Heart left ventricle (tissue), 16 donors: Measurements from ENCODE around the gene PPM1L. TPM values are rescaled to one million over a fixed set of nuclear protein-coding genes. Genes with fewer than 3 reads are reported as not detected.

Experiments used
- ATAC-seq, 4 donors: fragments of 200-7000 bp; cut with Tn5 transposase; one replicate each; pipeline ENCODE4 v1.9.1; 2020 to 2022; ENCODE audit warnings: moderate library complexity in 4 of 4, mild to moderate bottlenecking in 3 of 4, moderate number of reproducible peaks in 1 of 4
- DNase-seq, 5 donors: peaks; one replicate each; pipeline ENCODE4 v3.0.0-alpha.2; 2020
- H3K27ac ChIP-seq, 12 donors: fragments of 200-600 bp; sonication (generic) in 4 of 12; one replicate each; pipeline versions ENCODE4 v1.5.0 to v1.8.0; 2016 to 2022; ENCODE audit warnings: mild to moderate bottlenecking in 2 of 12
- H3K27me3 ChIP-seq, 9 donors: fragments of 200-600 bp; sonication (generic) in 2 of 9; one replicate each; pipeline versions ENCODE4 v1.5.1 to v1.8.0; 2016 to 2022; ENCODE audit warnings: mild to moderate bottlenecking in 3 of 9
- H3K36me3 ChIP-seq, 9 donors: fragments of 200-600 bp; sonication (generic) in 2 of 9; one replicate each; pipeline versions ENCODE4 v1.5.0 to v1.8.0; 2018 to 2022; ENCODE audit warnings: mild to moderate bottlenecking in 2 of 9
- H3K4me1 ChIP-seq, 12 donors: fragments of 200-600 bp; sonication (generic) in 4 of 12; one replicate each; pipeline versions ENCODE4 v1.5.0 to v1.8.0; 2016 to 2022; ENCODE audit warnings: mild to moderate bottlenecking in 3 of 12
- H3K4me3 ChIP-seq, 12 donors: fragments of 200-600 bp; sonication (generic) in 4 of 12; one replicate each; pipeline versions ENCODE4 v1.5.0 to v1.8.0; 2017 to 2022; ENCODE audit warnings: mild to moderate bottlenecking in 9 of 12, moderate library complexity in 4 of 12
- H3K9me3 ChIP-seq, 12 donors: fragments of 200-600 bp; sonication (generic) in 4 of 12; one replicate each; pipeline versions ENCODE4 v1.5.0 to v1.8.0; 2016 to 2022; ENCODE audit warnings: mild to moderate bottlenecking in 1 of 12
- CTCF ChIP-seq, 12 donors: fragments of 200-600 bp; sonication (generic) in 4 of 12; IDR thresholded peaks; one replicate each; pipeline versions ENCODE4 v1.5.0 to v1.8.0; 2018 to 2022; ENCODE audit warnings: antibody characterized with exemption in 12 of 12, mild to moderate bottlenecking in 5 of 12
- POLR2A ChIP-seq, 2 donors: fragments of 450-650 bp; IDR thresholded peaks; one replicate each; pipeline ENCODE4 v1.6.1; 2017; ENCODE audit warnings: antibody characterized with exemption in 2 of 2, mild to moderate bottlenecking in 2 of 2, moderate library complexity in 2 of 2
- WGBS, 4 donors: extraction: QIAGEN DNeasy Blood & Tissue Kit in 2 of 4; methylation state at CpG; one replicate each; pipeline versions ENCODE4 v1.1.5 to v1.1.7; 2013 to 2018; 5-methylcytosine and 5-hydroxymethylcytosine counted together
- intact Hi-C, 10 donors: fragments of 100-400 bp; cut with DNase I; formaldehyde crosslinking; loops; one replicate each; pipeline versions ENCODE4 v1.11.1 to v1.14.2; 2022
- polyA plus RNA-seq, 2 donors: library from polyadenylated mRNA; stranded (reverse); fragments of 200-250 nt; gene quantifications; one replicate each; pipeline ENCODE4 v1.2.3, GENCODE V29; 2013
- total RNA-seq, 9 donors: library from RNA; depleted of rRNA in 2 of 9; stranded (reverse); fragments of >200 nt in 2 of 9; fragmentation: NEBNext Ultra II Directional in 3 of 9; extraction: Animal tissue kit (Norgen Biotek cat#: 25700) in 3 of 9; gene quantifications; one replicate each; pipeline versions ENCODE4 v1.1.0 to v1.2.4, GENCODE V29; 2016 to 2023
- donor health status: ischemic (EF 13 %, LVEDD 7.1; RV severe dilation, severe dysfunction).
- donor health status: healthy with polysubstance abuse.
- donor health status: DM: no; HTN: yes; CAD: no.
- donor health status: DM: no; HTN: no; CAD: no.
- donor health status: ischemic (EF 25% LVEDD 6.9; RV normal size, moderate dysfunction).
- donor health status: ischemic (EF 25% LVEDD 5.7; RV mildly dilated, moderate dysfunction).
- donor health status: healthy.
- donor health status: DM: yes; HTN: yes; CAD: no.
- donor health status: ischemic (EF 35%, LVEDD 5.7; RV mildly dilated, moderate dysfunction).
- donor health status: nonischemic (EF 11% LVEDD 7.7; RV severe dilation, severe dysfunction).
- donor health status: DM: yes; HTN: yes; CAD: no.
- donor health status: PGD.
- donor health status: ischemic (EF 29% LVEDD 5.4; RV normal size, mild dysfunction).
- donor health status: nonischemic (EF 23%, LVEDD 6.1; RV moderate dilation, normal function).

PPM1L gene
- total and polyA plus RNA-seq, 11 donors, result 6.2 to 89.6 (median 41.7) TPM

- TF ChIP-seq CTCF (IDR thresholded peaks at IDR 0.05) (no peak), POLR2A (IDR thresholded peaks at IDR 0.05) (no peak)
- intact Hi-C loops, result no loop called here
- H3K4me1 ChIP-seq, result peaks cover 0 to 30% (median 11%) of the 10 kb centered on the region in 12 donors
- H3K4me3 ChIP-seq, result no peak overlapping the region
- H3K36me3 ChIP-seq, result peaks cover 0 to 64% (median 19%) of the 10 kb centered on the region in 9 donors
- WGBS, 4 donors, result 72 to 84% (median 76%) methylated on average over 2 of the region's 2 CpGs
- no peaks in the 10 kb centered on the region for H3K27me3 ChIP-seq
- H3K27ac ChIP-seq, result no peak overlapping the region
- ATAC-seq (no peak), DNase-seq (no peak)
- no peaks in the 10 kb centered on the region for H3K9me3 ChIP-seq
Measured at GRCh38 chr3:161084277-161084676, 328.2 kb downstream of the PPM1L start.

GRCh38 chr3:161093895-161094294, 337.9 kb downstream of the PPM1L start:
- intact Hi-C loops, result no loop called here
- TF ChIP-seq CTCF (IDR thresholded peaks at IDR 0.05), result no peak
- TF ChIP-seq POLR2A (IDR thresholded peaks at IDR 0.05), result no peak
- Histone ChIP-seq H3K9me3 (no peaks in the 10 kb centered on the region), H3K36me3 (peaks cover 0 to 44% (median 4%) of the 10 kb centered on the region in 9 donors), H3K27me3 (no peaks in the 10 kb centered on the region), H3K4me3 (no peak overlapping the region), H3K27ac (no peak overlapping the region), H3K4me1 (peaks cover 0 to 50% (median 2%) of the 10 kb centered on the region in 12 donors)
- ATAC-seq, result no peak
- DNase-seq, result no peak

- WGBS, 4 donors, result 47 to 66% (median 61%) methylated on average over 7 of the region's 7 CpGs
- no peak for DNase-seq
- Histone ChIP-seq H3K27ac (peak overlapping the region in 3 of 12 donors; percentile 3 to 42 (median 4)), H3K4me3 (no peak overlapping the region), H3K27me3 (no peaks in the 10 kb centered on the region), H3K4me1 (peaks cover 0 to 58% (median 4%) of the 10 kb centered on the region in 12 donors), H3K36me3 (peaks cover 0 to 52% (median 4%) of the 10 kb centered on the region in 9 donors), H3K9me3 (no peaks in the 10 kb centered on the region)
- TF ChIP-seq POLR2A (IDR thresholded peaks at IDR 0.05) (no peak), CTCF (IDR thresholded peaks at IDR 0.05) (peak in 11 of 12 donors; percentile 12 to 52 (median 33))
- ATAC-seq, result peak in 3 of 4 donors; percentile 7 to 19 (median 8)
- intact Hi-C loops, result loop anchor here in 2 of 10 donors (5.0 kb wide), 2 partner anchors 125 to 160 kb away; partner anchors contain the start of gene NMD3 (in 1 of the 2)
Measured at GRCh38 chr3:161096771-161097367, 340.8 kb downstream of the PPM1L start.

GRCh38 chr3:161100994-161101393, 345.0 kb downstream of the PPM1L start:
- peak overlapping the region in 4 of 12 donors; percentile 6 to 18 (median 11) for H3K4me3 ChIP-seq
- TF ChIP-seq POLR2A (IDR thresholded peaks at IDR 0.05) (no peak), CTCF (IDR thresholded peaks at IDR 0.05) (no peak)
- H3K9me3 ChIP-seq, result no peaks in the 10 kb centered on the region
- intact Hi-C loops, result loop anchor here in 4 of 10 donors (2.0 to 10.0 kb wide), 5 partner anchors 70 to 346 kb away; partner anchors contain the start of gene NMD3 (in 4 of the 4)
- ATAC-seq (peak; percentile 6 to 43 (median 28)), DNase-seq (peak in 2 of 5 donors; percentile 29 to 43)
- 50 to 82% (median 63%) methylated on average over 6 of the region's 6 CpGs for WGBS, 4 donors
- H3K27ac ChIP-seq, result peak overlapping the region; percentile 39 to 97 (median 84)
- H3K36me3 ChIP-seq, result peaks cover 0 to 43% (median 4%) of the 10 kb centered on the region in 9 donors
- H3K27me3 ChIP-seq, result no peaks in the 10 kb centered on the region
- H3K4me1 ChIP-seq, result peaks cover 0 to 63% (median 17%) of the 10 kb centered on the region in 12 donors
